GM19035 (cell line): ENCODE data around the gene CTDNEP1.

Source experiments
- ATAC-seq: cut with Tn5 transposase; IDR thresholded peaks from one replicate; pipeline ENCODE4 v1.9.1; 2021; ENCODE audit not compliant: unreplicated experiment

CTDNEP1 gene

DNA sequence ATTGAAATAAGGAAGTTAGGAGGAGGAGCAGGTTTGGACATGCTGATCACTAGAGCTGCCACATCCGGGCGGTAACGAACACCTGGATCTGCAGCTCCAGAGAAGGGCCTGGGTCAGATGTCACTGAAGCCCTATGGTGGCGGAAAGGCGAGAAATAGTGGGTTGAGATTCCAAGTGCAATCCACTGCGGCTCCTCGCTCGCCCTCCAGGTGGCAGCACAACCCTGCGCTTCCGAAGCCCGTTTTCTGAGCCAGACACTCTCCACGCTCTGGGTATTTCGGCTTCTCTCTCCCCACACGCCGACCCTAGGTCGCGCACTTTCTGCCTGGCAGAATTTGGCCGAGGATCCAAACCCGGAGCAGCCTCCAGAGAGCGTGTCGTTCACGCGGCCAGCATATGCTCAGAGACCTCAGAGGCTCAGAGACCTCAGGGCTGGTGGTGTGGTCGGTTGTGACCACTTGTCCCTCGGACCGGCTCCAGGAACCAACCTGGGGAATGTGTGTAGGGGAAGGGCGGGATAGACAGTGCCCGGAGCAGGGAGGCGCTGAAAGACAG is 29.1 kb upstream of the CTDNEP1 start:
- peak; percentile 75 for ATAC-seq

- no peak for ATAC-seq
These were observed 27.9 kb upstream of the CTDNEP1 start for GRCh38 chr17:7279448-7279847.

GRCh38 chr17:7266784-7267183 is 15.2 kb upstream of the CTDNEP1 start:
- no peak for ATAC-seq

- ATAC-seq, result no peak
These were observed 12.2 kb upstream of the CTDNEP1 start for GRCh38 chr17:7263801-7264078.

DNA sequence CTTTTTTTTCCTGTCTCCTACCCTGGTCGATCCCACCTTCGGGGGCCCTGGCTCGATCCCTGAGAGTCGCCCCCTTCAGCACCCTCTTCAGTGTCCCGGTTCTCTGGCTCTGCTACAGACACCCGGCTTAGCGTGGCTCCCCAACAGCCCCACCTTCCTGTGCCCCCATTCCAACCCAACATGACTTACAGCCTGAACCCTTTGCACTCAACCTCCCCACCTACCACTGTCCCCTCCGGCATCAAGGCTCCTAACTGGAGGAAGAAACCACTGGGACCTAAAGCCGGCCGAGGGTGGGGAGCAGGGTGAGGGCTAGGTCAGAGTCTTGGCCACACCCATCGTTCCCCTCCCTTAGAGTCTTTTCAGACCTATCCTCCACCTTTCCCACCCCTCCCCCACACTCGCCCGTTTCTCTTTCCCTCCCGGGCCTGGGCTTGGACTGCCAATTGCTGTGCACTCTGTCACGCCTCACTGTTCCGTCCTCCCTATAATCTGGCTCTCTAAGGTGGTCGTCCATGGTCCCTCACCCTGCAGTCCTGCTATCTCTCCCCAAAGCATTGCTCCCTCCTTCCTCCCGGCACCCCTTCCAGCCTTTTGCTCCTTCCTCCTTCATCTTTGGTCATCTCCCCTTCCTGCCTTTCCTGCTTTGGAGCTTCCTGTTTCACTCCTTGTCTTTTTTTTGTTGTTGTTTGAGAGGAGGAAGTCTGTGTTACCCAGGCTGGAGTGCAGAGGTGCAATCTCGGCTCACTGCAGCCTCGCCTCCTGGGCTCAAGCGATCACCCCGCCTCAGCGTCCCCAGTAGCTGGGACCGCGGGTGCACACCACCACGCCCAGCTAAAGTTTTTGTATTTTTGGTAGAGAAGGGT is 11.6 kb upstream of the CTDNEP1 start:
- no peak for ATAC-seq

GRCh38 chr17:7262192-7262934 is 10.8 kb upstream of the CTDNEP1 start, which contains the start of gene CLDN7:
Gene CLDN7, minus strand, starts transcription at chr17:7262478. Its CDS starts 435 bp downstream, at chr17:7262043.
- ATAC-seq, result no peak

- no peak for ATAC-seq
These were observed 10.1 kb upstream of the CTDNEP1 start for GRCh38 chr17:7261379-7262191.

DNA sequence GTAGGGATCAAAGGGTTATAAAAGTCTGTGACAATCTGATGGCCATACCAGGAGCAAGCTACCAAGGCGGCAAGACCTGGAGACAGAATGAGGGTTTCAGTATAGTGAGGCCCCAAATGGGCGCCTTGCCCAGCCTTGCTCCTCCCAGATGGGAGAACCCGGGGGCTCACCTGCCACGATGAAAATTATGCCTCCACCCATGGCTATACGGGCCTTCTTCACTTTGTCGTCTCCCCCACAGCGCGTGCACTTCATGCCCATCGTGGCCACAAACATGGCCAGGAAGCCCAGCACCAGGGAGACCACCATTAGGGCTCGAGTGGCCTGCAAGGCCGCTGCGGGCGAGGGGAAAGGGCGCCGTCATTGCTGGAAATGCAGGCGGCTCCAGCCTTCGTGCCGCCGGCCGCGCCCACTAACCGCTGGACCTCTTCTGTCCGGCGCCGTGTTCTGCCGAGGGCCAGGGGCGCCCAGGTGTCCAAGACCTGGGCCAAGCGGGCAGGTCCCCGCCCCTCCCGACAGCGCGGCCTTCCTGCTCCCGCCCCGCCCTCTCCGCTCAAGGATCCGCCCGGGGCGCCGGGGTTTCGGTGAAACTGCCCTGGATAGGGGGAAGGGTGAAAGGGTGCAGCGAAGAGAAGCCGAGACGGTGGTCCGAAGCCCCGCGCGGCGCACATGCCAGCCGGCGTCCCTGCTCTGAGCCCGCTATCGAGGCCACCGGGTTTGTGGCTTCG is 9.3 kb upstream of the CTDNEP1 start:
- ATAC-seq, result no peak

GRCh38 chr17:7260151-7260550 is 8.6 kb upstream of the CTDNEP1 start:
- ATAC-seq, result no peak

- ATAC-seq, result no peak
These were observed 8.0 kb upstream of the CTDNEP1 start for GRCh38 chr17:7259555-7259889.

GRCh38 chr17:7258731-7259554 is 7.4 kb upstream of the CTDNEP1 start:
- ATAC-seq, result no peak

GRCh38 chr17:7256766-7257456 is 5.4 kb upstream of the CTDNEP1 start:
- ATAC-seq, result no peak

GRCh38 chr17:7254511-7254910 is 3.0 kb upstream of the CTDNEP1 start:
- no peak for ATAC-seq

DNA sequence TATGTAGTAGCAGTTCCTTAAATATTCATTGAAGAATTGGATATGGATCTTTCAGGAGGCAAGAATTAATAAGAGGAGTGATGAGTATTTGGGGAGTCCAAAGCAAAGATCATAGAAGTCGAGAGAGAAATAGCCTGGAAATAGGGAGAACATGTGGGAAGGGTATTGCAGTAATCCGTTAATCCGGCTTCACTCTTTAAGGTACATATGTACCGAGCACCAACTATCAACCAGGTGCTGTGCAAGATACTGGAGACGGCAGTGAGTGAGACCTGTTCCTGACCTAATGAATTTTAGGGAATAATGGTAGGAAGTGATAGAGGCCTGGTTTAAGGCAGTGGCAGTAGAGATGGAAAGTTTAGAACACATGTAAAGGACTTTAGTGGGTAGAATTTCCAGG is 1.5 kb upstream of the CTDNEP1 start:
- ATAC-seq, result no peak

GRCh38 chr17:7252176-7253043 is 876 bp upstream of the CTDNEP1 start, which contains the start of gene ELP5:
Gene ELP5, plus strand, starts transcription at chr17:7252215. Its CDS starts 336 bp downstream, at chr17:7252551.
- peak; percentile 67 for ATAC-seq

DNA sequence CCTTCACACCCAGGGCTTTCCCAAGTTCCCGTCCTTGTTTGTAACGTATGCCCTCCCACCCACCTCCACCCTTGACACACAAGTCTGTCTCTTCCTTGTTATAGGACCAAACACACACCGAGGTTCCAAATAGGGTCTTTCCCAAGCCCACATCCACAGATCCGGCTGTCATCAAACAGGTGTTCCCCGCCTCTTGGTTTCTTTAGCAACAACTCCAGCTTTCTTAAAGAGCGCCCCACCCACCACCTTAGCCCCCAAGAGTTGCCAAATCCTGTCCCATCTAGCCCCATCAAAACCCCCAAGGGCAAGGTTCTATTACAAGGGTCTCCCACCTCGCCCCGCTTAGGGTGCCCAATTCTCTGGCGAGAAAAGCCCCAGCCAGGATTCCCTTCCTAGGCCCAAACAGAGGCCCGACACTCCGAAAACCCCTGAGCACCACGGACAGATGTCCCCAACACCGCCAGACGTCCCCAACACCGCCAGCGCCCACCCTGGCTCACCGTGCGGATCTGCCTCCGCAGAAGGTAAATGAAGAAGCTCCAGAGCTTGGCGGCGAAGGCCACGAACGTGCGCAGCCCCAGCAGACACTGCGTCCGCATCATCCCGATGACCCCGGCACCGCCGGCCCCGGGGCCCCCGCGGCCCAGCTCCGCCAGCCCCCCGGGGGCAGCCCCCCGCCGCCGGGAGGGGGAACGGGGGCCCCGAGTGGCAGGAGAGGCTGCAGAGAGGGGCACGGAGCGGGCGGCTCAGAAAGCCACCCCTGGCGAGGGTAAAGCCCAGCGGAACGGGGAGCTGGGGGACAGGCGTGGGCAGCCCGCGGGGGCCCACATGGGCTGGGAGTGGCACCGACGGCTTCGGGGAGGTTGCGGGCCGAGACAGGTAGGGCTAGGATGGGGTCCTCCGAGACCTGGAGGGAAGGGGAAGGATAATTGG is 573 bp downstream of the CTDNEP1 start:
- ATAC-seq, result no peak

DNA sequence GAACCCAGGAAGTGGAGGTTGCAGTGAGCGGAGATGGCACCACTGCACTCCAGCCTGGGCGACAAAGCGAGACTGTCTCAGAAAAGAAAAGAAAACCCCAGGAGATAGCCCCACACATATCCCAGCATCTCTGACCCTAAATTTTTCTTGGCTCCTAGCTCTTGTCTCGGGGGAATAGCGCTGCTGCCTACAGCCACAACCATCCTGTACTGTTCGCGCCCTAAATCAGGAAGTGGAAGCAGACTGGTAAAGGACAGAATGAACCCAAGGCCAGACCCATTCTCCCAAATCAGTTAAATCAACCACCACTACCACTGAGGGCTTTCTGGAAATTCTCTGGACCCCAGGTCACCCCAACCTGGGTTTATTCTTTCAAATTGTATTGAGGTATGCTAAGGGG is 1.7 kb downstream of the CTDNEP1 start:
- no peak for ATAC-seq
